ENCODE results near the gene MOB3A. TPM values are rescaled to one million over a fixed set of nuclear protein-coding genes. Genes with fewer than 3 reads are reported as not detected.

Gene MOB3A
- total and polyA plus RNA-seq, 2 of the 8 experiments (the other 6 are each of a cell fraction or from before 2014, with no cell fraction given), result 9.2 to 9.6 TPM

DNA sequence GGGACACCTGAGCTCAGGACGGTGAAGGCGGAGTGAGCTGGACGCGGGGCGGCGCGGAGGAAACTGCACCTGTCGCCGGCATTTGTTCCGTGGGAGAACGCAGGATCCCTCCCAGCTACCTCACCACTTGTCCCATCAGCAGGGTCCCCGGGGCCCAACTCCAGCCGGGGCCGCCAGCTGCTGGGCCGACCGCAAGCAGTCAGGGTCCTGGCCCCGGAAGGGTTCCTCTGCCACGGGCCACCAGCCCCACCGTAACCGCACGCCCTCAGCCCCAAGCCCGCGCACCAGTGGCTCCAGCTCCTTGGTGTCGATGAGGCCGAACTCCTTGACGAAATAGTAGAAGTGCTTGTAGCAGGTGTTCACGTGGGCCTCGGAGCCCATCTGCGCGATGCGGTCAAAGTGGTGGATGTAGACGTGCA lies 19.6 kb downstream of the MOB3A start:
- H3K27me3 ChIP-seq (replicated peaks in 1 of 4; ENCODE audit: control insufficient read depth in 3 of 4, extremely low read depth in 1 of 4, insufficient read depth in 3 of 4, low read length in 3 of 4), result no peaks in the 10 kb centered on the region
- H2BK12ac ChIP-seq (ENCODE audit: low read depth, low read length), result no peak overlapping the region
- H2BK120ac ChIP-seq (replicated peaks; ENCODE audit: low read depth, low read length), result no peak overlapping the region
- no peak overlapping the region for H3K4me3 ChIP-seq (ENCODE audit: extremely low read depth in 1 of 4, insufficient read depth in 2 of 4, low read depth in 3 of 4, low read length in 4 of 4)
- no peaks in the 10 kb centered on the region for H4K20me1 ChIP-seq (replicated peaks in 1 of 2; ENCODE audit: control insufficient read depth in 1 of 2, insufficient read depth in 2 of 2, low read length in 2 of 2)
- H4K8ac ChIP-seq (ENCODE audit: extremely low read depth, insufficient read depth, low read length), result no peak overlapping the region
- no peak overlapping the region for H3K18ac ChIP-seq (ENCODE audit: extremely low read depth, low read length)
- no peak overlapping the region for H2BK5ac ChIP-seq (ENCODE audit: low read depth, low read length)
- DNase-seq (ENCODE audit: low read depth in 1 of 2, low spot score in 2 of 2) (no peak), FAIRE-seq (no peak)
- H3K23ac ChIP-seq (ENCODE audit: insufficient read length), result no peak overlapping the region
- H3K4me1 ChIP-seq (replicated peaks in 1 of 4; ENCODE audit: control insufficient read depth in 3 of 4, insufficient read depth in 4 of 4, low read length in 3 of 4), result no peaks in the 10 kb centered on the region
- ChIA-PET POLR2A (ENCODE audit: partially characterized antibody) (interaction anchor here (0.9 to 1.6 kb wide), 2 partner anchors 25 to 44 kb away, joined by 3 to 4 read pairs; no protein-coding TSS in a partner anchor), CTCF (ENCODE audit: partially characterized antibody) (interaction anchor here (0.6 to 1.4 kb wide), 5 partner anchors 9 to 178 kb away, joined by 3 to 4 read pairs (median 3); partner anchors contain the start of gene MOB3A)
- H3K79me2 ChIP-seq (ENCODE audit: control insufficient read depth in 1 of 2, insufficient read depth in 2 of 2, low read length in 2 of 2), result no peaks in the 10 kb centered on the region
- H2BK15ac ChIP-seq (ENCODE audit: low read length), result no peak overlapping the region
- WGBS, 2 experiments (ENCODE audit: extremely low coverage in 1 of 2, insufficient coverage in 1 of 2, insufficient read length in 1 of 2, insufficient replicate concordance in 2 of 2, low coverage in 1 of 2, low lambda C conversion rate in 2 of 2, missing lambda C conversion rate in 1 of 2), result 96% methylated on average over 32 of the region's 32 CpGs; no CpG with 5 or more reads in 1 of the 2 experiments
- no peak overlapping the region for H3K27ac ChIP-seq (ENCODE audit: low read depth, low read length)
- H3K14ac ChIP-seq (ENCODE audit: insufficient read length), result no peak overlapping the region
- H3K23me2 ChIP-seq (ENCODE audit: low read depth, low read length), result no peaks in the 10 kb centered on the region
- no peak overlapping the region for H2AFZ ChIP-seq (ENCODE audit: low read length)
- H2BK20ac ChIP-seq (ENCODE audit: low read length), result no peak overlapping the region
- no peak overlapping the region for H4K5ac ChIP-seq (ENCODE audit: insufficient read length, low read depth, low read length)
- no peak overlapping the region for H3K9ac ChIP-seq (replicated peaks in 1 of 4; ENCODE audit: extremely low read depth in 1 of 4, low read depth in 3 of 4, low read length in 3 of 4)
- H3K36me3 ChIP-seq (ENCODE audit: control insufficient read depth in 2 of 4, insufficient read depth in 4 of 4, low read length in 3 of 4), result peaks cover 0 to 3% (median 0%) of the 10 kb centered on the region in 4 experiments; a peak in 3 of 8 replicates
- H3K79me1 ChIP-seq (ENCODE audit: low read depth, low read length), result no peaks in the 10 kb centered on the region
- no peak overlapping the region for H3K4me2 ChIP-seq (ENCODE audit: insufficient read depth in 1 of 2, low read depth in 2 of 2, low read length in 2 of 2)
- no peak overlapping the region for H4K91ac ChIP-seq (replicated peaks; ENCODE audit: insufficient read length, low read length)
- H3K9me3 ChIP-seq (ENCODE audit: insufficient read depth in 2 of 2, low read depth in 1 of 2, low read length in 1 of 2), result no peaks in the 10 kb centered on the region
- H3K56ac ChIP-seq (replicated peaks; ENCODE audit: insufficient read length, low read depth, low read length), result no peak overlapping the region
- no peak overlapping the region for H2AK5ac ChIP-seq (ENCODE audit: low read depth, low read length)
- no peak overlapping the region for H3K4ac ChIP-seq (replicated peaks; ENCODE audit: insufficient read length, low read depth, low read length)
- TF ChIP-seq NRF1 (IDR thresholded peaks at IDR 0.05; ENCODE audit: low read depth, low read length), result no peak

All from H1 (cell line).